Gastroesophageal sphincter (tissue), 3 donors: ENCODE measurements around the gene EPHB2.

Experiments
- POLR2A ChIP-seq, 2 donors: fragments of 450-650 bp; IDR thresholded peaks; one replicate each; pipeline ENCODE4 v1.6.1; 2017; ENCODE audit warnings: antibody characterized with exemption in 2 of 2, mild to moderate bottlenecking in 2 of 2, moderate library complexity in 1 of 2
- POLR2AphosphoS5 ChIP-seq: sonication (generic); formaldehyde crosslinking; IDR thresholded peaks from one replicate; pipeline ENCODE4 v1.6.1; 2017; ENCODE audit warnings: antibody characterized with exemption
- TF ChIP-seq, protein P1 (sequence below), 4 experiments: fragments of 200-600 bp in 2 of 4; fragments of 450-650 bp in 2 of 4; sonication (generic) in 1 of 4; IDR thresholded peaks; one replicate each; pipeline ENCODE4 v1.5.1; 2017 to 2019; ENCODE audit warnings: antibody characterized with exemption in 4 of 4, mild to moderate bottlenecking in 2 of 4, moderate library complexity in 2 of 4

GRCh38 chr1:22877980-22878379 lies 167.3 kb downstream of the EPHB2 start:
- TF ChIP-seq, protein P1, sequence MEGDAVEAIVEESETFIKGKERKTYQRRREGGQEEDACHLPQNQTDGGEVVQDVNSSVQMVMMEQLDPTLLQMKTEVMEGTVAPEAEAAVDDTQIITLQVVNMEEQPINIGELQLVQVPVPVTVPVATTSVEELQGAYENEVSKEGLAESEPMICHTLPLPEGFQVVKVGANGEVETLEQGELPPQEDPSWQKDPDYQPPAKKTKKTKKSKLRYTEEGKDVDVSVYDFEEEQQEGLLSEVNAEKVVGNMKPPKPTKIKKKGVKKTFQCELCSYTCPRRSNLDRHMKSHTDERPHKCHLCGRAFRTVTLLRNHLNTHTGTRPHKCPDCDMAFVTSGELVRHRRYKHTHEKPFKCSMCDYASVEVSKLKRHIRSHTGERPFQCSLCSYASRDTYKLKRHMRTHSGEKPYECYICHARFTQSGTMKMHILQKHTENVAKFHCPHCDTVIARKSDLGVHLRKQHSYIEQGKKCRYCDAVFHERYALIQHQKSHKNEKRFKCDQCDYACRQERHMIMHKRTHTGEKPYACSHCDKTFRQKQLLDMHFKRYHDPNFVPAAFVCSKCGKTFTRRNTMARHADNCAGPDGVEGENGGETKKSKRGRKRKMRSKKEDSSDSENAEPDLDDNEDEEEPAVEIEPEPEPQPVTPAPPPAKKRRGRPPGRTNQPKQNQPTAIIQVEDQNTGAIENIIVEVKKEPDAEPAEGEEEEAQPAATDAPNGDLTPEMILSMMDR (IDR thresholded peaks at IDR 0.05): no peak
- TF ChIP-seq POLR2A (IDR thresholded peaks at IDR 0.05) (no peak), POLR2AphosphoS5 (no peak)
